IPS-18c (cell line): ENCODE measurements around the gene GSTP1.
"Not testable (repeated sequence)": the region's sequence is repeated elsewhere in the genome, so short reads cannot be mapped to it uniquely, and the experiment has no call there.

Experiments
- H3K4me3 ChIP-seq: 2 replicates; pipeline ENCODE4 v1.7.0; 2013; ENCODE audit warnings: low read depth, mild to moderate bottlenecking, low read length, moderate library complexity; ENCODE audit not compliant: insufficient read depth
- H3K9me3 ChIP-seq: one replicate; pipeline ENCODE4 v1.6.1; 2013; ENCODE audit warnings: mild to moderate bottlenecking, low read length, moderate library complexity; ENCODE audit not compliant: control insufficient read depth, insufficient read depth

The GSTP1 gene

DNA sequence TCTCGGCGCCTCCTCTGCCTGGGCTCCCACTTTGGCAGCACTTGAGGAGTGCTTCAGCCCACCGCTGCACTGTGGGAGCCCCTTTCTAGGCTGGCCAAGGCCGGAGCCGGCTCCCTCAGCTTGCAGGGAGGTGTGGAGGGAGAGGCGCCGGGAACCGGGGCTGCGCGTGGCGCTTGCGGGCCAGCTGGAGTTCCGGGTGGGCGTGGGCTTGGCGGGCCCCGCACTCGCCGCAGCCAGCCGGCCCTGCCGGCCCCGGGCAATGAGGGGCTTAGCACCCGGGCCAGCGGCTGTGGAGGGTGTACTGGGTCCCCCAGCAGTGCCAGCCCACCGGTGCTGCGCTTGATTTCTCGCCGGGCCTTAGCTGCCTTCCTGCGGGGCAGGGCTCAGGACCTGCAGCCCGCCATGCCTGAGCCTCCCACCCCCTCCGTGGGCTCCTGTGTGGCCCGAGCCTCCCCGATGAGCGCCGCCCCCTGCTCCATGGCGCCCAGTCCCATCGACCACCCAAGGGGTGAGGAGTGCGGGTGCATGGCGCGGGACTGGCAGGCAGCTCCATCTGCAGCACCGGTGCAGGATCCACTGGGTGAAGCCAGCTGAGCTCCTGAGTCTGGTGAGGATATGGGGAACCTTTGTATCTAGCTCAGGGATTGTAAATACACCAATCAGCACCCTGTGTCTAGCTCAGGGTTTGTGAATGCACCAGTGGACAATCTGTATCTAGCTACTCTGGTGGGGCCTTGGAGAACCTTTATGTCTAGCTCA lies 35.5 kb downstream of the GSTP1 start:
- H3K4me3 ChIP-seq, H3K9me3 ChIP-seq: not testable (repeated sequence)

DNA sequence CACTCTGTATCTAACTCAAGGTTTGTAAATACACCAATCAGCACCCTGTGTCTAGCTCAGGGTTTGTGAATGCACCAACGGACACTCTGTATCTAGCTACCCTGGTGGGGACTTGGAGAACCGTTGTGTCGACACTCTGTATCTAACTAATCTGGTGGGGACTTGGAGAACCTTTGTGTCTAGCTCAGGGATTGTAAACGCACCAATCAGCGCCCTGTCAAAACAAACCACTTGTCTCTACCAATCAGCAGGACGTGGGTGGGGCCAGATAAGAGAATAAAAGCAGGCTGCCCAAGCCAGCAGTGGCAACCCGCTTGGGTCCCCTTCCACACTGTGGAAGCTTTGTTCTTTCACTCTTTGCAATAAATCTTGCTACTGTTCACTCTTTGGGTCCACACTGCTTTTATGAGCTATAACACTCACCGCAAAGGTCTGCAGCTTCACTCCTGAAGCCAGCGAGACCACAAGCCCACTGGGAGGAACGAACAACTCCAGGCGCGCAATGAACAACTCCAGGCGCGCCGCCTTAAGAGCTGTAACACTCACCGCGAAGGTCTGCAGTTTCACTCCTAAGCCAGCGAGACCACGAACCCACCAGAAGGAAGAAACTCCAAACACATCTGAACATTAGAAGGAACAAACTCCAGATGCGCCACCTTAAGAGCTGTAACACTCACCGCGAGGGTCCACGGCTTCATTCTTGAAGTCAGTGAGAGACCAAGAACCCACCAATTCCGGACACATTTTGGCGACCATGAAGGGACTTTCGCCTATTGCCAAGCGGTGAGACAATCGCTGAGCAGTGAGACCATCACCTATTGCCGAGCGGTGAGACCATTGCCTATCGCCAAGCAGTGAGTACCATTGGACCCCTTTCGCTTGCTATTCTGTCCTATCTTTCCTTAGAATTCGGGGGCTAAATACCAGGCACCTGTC lies 36.3 kb downstream of the GSTP1 start:
- H3K4me3 ChIP-seq: peak overlapping the region; percentile 57

DNA sequence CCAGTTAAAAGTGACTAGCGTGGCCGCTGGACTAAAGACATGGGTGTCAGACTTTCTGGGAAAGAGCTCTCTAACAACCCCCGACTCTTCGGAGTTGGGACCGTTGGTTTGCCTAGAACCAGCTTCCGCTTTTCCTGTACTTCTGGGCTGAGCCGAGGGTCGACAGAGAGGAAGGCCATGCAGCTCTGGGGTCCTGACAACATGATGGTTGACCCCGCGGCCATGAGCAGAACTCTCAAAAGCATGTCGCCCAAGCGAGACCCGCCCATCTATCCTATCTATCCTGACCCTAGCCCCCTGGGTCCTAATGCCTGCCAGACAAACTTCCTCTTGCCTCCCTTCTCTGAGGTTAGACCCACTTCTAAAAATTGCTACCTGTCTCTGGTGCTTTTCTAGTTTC lies 37.0 kb downstream of the GSTP1 start:
- H3K9me3 ChIP-seq: not testable (repeated sequence)
- H3K4me3 ChIP-seq: peak overlapping the region; percentile 57

More for the DNA sequence above, 36.3 kb downstream of the GSTP1 start:
- not testable (repeated sequence) for H3K9me3 ChIP-seq

DNA sequence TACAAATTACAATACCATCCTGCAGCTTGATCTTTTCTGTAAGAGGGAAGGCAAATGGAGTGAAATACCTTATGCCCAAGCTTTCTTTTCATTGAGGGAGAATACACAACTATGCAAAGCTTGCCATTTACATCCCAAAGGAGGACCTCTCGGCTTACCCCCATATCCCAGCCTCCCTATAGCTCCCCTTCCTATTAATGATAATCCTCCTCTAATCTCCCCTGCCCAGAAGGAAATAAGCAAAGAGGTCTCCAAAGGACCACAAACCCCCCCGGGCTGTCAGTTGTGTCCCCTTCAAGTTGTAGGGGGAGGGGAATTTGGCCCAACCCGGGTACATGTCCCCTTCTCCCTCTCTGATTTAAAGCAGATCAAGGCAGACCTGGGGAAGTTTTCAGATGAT lies 38.3 kb downstream of the GSTP1 start:
- H3K9me3 ChIP-seq: not testable (repeated sequence)
- H3K4me3 ChIP-seq: peak overlapping the region; percentile 57; the same call in 1 of the 2 replicates

DNA sequence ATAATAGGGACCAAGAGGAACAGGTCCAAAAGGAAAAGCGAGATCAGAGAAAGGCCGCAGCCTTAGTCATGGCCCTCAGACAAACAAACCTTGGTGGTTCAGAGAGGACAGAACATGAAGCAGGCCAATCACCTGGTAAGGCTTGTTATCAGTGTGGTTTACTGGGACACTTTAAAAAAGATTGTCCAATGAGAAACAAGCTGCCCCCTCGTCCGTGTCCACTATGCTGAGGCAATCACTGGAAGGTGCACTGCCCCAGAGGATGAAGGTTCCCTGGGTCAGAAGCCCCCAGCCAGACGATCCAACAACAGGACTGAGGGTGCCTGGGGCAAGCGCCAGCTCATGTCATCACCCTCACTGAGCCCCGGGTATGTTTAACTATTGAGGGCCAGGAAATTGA lies 39.3 kb downstream of the GSTP1 start:
- not testable (repeated sequence) for H3K9me3 ChIP-seq, H3K4me3 ChIP-seq

DNA sequence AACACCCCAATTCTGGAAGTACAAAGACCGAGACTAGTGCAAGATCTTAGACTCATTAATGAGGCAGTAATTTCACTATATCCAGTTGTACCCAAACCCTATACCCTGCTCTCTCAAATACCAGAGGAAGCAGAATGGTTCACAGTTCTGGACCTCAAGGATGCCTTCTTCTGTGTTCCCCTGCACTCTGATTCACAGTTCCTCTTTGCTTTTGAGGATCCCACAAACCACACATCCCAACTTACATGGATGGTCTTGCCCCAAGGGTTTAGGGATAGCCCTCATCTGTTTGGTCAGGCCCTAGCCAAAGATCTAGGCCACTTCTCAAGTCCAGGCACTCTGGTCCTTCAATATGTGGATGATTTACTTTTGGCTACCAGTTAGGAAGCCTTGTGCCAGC lies 40.2 kb downstream of the GSTP1 start:
- not testable (repeated sequence) for H3K9me3 ChIP-seq, H3K4me3 ChIP-seq

DNA sequence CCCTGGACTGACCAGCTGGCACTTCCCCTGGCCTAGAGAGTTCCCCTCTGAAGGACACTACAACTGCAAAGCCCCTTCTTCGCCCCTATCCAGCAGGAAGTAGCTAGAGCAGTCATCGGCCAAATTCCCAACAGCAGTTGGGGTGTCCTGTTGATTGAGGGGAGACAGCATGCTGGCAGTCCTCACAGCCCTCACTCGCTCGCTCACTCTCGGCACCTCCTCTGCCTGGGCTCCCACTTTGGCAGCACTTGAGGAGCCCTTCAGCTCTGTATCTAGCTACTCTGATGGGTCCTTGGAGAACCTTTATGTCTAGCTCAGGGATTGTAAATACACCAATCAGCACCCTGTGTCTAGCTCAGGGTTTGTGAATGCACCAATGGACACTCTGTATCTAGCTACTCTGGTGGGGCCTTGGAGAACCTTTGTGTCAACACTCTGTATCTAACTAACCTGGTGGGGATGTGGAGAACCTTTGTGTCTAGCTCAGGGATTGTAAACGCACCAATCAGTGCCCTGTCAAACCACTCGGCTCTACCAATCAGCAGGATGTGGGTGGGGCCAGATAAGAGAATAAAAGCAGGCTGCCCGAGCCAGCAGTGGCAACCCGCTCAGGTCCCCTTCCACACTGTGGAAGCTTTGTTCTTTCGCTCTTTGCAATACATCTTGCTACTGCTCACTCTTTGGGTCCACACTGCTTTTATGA lies 42.7 kb downstream of the GSTP1 start:
- not testable (repeated sequence) for H3K9me3 ChIP-seq, H3K4me3 ChIP-seq

DNA sequence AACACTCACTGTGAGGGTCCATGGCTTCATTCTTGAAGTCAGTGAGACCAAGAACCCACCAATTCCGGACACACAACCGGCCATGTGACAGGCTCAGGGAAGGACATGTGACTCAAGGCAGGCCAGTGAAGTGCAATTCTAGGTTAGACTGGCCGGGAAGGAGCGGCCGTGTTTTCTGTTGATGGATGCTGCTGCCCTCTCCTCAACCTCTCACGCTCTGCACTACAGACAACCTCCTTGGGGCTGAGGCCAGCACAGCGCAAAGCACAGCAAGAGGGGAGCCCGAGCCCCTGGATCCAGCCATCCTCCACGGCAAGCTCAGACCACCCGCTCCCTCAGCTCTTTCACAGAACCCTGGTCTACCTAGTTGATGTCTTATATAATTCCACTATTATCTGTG lies 43.4 kb downstream of the GSTP1 start:
- Histone ChIP-seq H3K9me3 (no peaks in the 10 kb centered on the region), H3K4me3 (no peak overlapping the region)

DNA sequence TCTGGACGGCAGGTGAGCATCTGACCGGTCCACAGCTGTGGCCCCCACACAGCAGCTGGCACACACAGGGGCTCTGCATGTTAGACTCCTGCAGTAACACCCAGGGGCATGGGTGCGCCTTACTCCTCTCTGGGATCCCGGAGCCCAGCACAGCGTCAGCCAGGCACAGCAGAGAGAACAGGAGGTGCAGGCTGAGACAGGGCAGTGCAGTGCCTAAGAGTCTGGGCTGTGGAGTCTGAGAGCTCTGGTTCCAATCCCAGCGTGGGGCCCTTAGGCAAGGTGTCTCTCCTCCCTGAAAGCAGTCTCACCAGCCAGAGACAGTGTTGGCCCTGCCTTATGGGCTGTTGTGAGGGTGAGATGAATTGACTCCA lies 43.8 kb downstream of the GSTP1 start:
- H3K4me3 ChIP-seq: no peak overlapping the region
- H3K9me3 ChIP-seq: no peaks in the 10 kb centered on the region

DNA sequence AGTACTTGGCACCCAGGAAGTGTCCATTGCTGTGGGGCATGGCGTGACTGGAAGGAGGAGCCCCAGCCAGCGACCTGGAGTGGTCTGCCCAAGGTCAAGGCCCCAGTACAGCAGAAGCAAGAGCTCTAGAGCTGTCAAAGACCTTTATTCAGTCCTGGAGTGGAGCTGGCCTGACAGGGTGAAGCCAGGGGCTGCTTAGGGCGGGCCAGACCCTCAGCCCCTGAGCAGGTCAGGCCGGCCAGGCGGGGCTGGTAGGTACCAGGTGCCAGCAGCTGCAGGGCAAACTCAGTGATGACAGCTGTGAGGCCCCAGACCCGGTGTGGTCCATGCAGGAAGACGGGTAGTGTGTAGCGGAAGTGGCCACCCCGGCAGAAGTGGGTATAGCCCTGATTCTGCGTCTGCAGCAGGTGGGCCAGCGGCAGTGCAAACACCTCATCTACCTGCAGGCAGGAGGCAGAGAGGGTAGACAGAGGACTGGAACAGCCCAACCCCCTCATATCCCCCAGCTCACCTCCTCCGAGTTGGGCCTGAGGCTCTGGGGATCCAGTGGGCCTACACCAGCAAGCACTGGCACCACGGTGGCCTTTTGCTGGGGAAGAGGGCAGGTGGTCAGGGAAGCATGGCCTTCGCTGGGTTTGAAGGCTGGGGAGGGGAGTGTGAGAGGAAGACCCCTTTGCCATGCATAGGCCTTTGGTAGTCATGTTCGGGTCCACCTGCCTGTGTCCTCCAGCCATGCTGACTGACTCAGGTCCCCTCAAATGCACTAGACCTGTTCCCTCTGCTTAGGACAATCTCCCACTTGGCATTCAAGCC lies 44.4 kb downstream of the GSTP1 start:
- Histone ChIP-seq H3K9me3 (no peaks in the 10 kb centered on the region), H3K4me3 (no peak overlapping the region)

DNA sequence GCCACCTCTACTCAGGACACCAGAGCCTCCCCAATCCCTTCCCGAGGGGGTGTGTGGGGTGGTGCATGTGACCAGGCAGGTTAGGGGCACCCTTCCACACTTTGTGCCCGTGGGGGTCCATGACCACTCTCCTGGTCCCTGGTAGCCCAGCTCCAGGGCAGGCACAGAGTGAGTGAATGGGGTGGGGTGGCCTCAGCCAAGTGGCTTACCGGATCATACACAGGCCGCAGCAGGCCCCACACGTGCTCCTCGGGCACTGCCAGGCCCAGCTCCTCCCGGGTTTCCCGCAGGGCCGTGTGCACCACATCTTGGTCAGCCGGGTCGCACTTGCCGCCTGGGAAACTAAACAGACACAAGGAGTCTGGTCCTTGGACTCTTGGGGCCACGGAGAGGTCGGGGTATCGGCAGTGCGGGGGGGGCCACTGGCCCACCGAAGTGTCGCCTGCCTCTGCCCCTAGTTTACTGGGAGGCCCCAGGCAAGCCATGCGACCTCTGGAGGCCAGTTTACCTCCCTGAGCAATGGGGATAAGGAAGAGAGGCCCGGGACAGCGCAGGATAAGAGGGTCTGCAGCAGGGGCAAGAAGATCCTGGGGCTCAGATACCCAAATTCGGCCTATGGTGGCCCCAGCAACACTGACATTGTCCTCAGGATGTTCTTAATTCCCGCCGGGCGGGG lies 45.2 kb downstream of the GSTP1 start:
- no peaks in the 10 kb centered on the region for H3K9me3 ChIP-seq
- no peak overlapping the region; the same call in 1 of the 2 replicates for H3K4me3 ChIP-seq

DNA sequence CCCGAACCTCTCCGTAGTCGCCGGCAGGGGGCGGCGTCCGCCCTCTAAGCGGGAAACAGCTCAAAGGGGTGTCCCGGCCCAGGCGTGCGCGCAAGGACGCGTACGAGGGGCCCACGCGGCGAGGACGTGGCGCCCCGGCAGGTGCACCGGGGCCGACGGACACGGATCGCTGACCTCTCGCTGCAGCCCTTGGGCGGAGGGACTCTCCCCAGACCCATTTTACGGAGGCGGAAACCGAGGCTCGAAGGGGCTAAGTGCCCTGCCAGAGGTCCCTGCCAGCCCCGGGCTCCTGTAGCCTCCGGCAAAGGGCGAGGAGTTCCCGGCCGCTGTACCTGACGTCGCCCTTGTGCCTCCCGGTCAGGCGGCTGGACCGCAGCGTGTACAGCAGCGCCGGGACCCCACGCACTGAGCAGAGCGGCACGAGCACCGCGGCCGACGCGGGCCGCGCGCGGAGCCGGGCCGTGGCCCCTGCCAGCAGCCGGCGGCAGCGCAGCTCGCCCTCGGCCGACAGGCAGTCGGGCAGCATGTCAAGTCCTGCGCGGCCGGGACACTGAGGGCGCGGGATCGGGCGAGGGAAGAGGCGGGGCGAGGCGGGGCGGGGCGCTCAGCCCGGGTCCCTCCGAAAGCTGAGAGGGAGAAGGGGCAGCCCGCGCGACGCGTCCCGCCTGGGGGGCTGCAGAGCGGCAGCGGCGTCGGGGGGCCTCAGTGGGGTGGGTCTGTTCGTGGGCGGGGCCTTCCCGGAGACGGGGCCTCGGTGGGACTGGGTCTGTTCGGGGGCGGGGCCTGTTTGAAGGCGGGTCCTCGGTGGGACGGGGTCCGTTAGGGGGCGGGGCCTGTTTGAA lies 46.0 kb downstream of the GSTP1 start, which contains the start of gene NUDT8:
Gene NUDT8 (minus strand): TSS at position 552 of the 842 bp plus-strand sequence. CDS start 26 bp downstream, at position 526.
- no peaks in the 10 kb centered on the region for H3K9me3 ChIP-seq
- peak within 1 kb of the TSS; percentile 67 for H3K4me3 ChIP-seq

DNA sequence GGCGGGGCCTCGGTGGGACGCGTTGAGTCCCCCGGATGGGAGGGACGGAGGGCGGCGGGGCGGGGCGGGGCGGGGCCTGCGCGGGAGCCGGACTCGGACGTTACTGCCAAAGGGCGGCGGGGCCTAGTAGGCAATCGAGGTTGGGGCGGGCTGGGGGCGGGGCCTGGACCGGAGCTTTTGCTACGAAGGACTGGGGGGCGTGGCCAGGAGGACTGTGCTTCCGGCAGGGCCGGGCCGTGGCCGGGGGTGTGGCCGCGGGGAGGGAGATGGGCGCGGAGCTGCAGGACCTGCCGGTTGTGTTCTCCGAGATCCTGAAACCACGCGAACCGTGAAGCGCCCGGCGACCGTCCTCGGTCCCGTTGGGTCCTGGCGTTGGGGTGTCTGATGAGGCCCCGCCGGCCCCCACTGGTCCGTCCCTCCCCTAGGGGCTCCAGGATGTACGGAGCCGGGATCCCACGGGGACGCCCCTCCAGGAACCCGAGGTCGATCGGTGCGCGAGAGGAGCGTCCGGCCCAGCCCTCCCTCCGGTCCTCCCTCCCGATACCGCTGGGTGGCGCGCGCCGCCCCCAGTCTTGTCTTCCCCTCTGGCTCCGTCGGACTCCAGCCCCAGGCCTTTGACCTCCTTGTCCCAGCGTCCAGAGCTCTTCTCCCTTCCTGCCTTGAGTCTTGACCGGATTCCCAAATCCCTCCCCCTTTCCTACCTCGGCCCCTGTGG lies 46.8 kb downstream of the GSTP1 start:
- Histone ChIP-seq H3K9me3 (no peaks in the 10 kb centered on the region), H3K4me3 (peak overlapping the region; percentile 67)

DNA sequence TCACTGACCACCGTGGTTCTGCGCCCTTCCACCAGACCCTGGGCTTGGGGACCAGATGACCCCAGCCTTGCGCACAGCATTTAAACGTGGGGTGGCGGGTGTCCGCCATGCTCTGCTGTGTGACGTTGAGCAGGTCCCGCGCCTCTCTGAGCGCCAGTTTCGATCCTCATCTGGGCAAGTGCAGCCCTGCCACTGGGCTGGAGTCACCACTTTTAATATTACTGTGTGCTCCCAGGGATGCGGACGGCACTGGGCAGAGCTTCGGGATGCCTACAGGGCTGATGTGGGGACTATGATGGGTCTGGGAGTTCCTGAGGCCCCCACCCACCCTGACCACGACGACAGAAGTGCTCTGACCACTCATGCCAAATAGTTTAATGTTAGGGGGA lies 47.3 kb downstream of the GSTP1 start:
- Histone ChIP-seq H3K4me3 (peak overlapping the region; percentile 67; the same call in 1 of the 2 replicates), H3K9me3 (no peaks in the 10 kb centered on the region)

DNA sequence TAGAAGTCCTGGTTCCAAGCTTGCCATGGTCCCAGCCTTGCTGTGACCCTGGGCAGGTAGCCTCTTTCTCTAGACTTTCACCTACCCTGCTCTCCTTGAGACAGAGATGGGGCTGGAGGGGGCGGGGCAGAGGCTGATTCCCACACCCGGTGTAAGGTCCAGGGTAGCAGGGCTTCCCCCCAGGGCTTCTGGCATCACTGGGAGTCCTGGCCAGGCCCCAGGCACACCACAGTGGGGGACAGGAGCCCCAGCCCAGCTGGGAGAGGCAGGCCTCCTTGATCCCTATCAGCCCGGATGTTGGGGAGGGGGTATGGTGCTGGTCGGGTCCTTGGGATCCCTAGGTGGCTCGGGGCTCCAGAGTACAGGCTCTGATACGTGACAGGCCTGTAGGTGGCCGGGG lies 47.8 kb downstream of the GSTP1 start:
- Histone ChIP-seq H3K9me3 (no peaks in the 10 kb centered on the region), H3K4me3 (no peak overlapping the region; the same call in 1 of the 2 replicates)
